Measurements from ENCODE around the gene KLF14. TPM values are rescaled to one million over a fixed set of nuclear protein-coding genes. Genes with fewer than 3 reads are reported as not detected.

KLF14 gene
- polyA plus RNA-seq, 2 of the 4 experiments (the other 2 are of a cell fraction), result 0.03 TPM; not detected in 1

- WGBS (ENCODE audit: missing lambda C conversion rate), result 0% methylated on average over 3 of the region's 3 CpGs
- no peak overlapping the region for H3K4me2 ChIP-seq
- H3K9me3 ChIP-seq, result peaks cover 3% of the 10 kb centered on the region; the same call in 1 of the 3 replicates
- no peak overlapping the region for H3K4me3 ChIP-seq
- ATAC-seq (no peak), DNase-seq (ENCODE audit: low read depth in 1 of 2, low spot score in 1 of 2) (no peak), FAIRE-seq (no peak)
- H3K27ac ChIP-seq, result no peak overlapping the region
- ChIA-PET CTCF (no interaction called here), POLR2A (no interaction called here)
- H3K4me1 ChIP-seq, result no peaks in the 10 kb centered on the region
- TF ChIP-seq CBX8 (IDR thresholded peaks at IDR 0.05) (peak; percentile 71; the same call in 1 of the 2 replicates), FOSL2 (IDR thresholded peaks at IDR 0.05) (no peak), FOSL2 (CRISPR knock-in tag; IDR thresholded peaks at IDR 0.05) (no peak), JUNB (IDR thresholded peaks at IDR 0.05) (no peak), RFX5 (IDR thresholded peaks at IDR 0.05) (no peak), HOXB13 (CRISPR knock-in tag; IDR thresholded peaks at IDR 0.05; ENCODE audit: low read depth) (no peak), MAX (IDR thresholded peaks at IDR 0.05) (no peak), CHD4 (IDR thresholded peaks at IDR 0.05; ENCODE audit: borderline replicate concordance) (no peak), CEBPB (IDR thresholded peaks at IDR 0.05) (no peak)
Observed at GRCh38 chr7:130741331-130741995, 7.5 kb upstream of the KLF14 start.

GRCh38 chr7:130740606-130741005 lies 6.6 kb upstream of the KLF14 start:
- POLR2A ChIA-PET, result no interaction called here
- FAIRE-seq, result no peak
- Histone ChIP-seq H3K4me1 (no peaks in the 10 kb centered on the region), H3K4me2 (no peak overlapping the region), H3K27ac (no peak overlapping the region), H3K9me3 (peaks cover 3% of the 10 kb centered on the region; the same call in 1 of the 3 replicates), H3K4me3 (no peak overlapping the region)
- TF ChIP-seq CEBPB (IDR thresholded peaks at IDR 0.05) (no peak), RARB (CRISPR knock-in tag; IDR thresholded peaks at IDR 0.05) (no peak), GATA3 (IDR thresholded peaks at IDR 0.05; ENCODE audit: borderline replicate concordance) (no peak), CBX8 (IDR thresholded peaks at IDR 0.05) (no peak), SREBF2 (IDR thresholded peaks at IDR 0.05) (no peak), HDAC2 (IDR thresholded peaks at IDR 0.05) (no peak), RNF2 (IDR thresholded peaks at IDR 0.05; ENCODE audit: borderline replicate concordance, low read depth) (no peak), ZC3H11A (IDR thresholded peaks at IDR 0.05) (no peak), POLR2A (IDR thresholded peaks at IDR 0.05; ENCODE audit: low read length) (no peak), ZSCAN20 (CRISPR knock-in tag; IDR thresholded peaks at IDR 0.05) (no peak), FOSL2 (IDR thresholded peaks at IDR 0.05) (no peak), FOSL2 (CRISPR knock-in tag; IDR thresholded peaks at IDR 0.05) (no peak), EHF (CRISPR knock-in tag; IDR thresholded peaks at IDR 0.05) (no peak), EP300 (IDR thresholded peaks at IDR 0.05) (no peak), HOXB5 (CRISPR knock-in tag; IDR thresholded peaks at IDR 0.05) (no peak), NR3C1 (IDR thresholded peaks at IDR 0.05) (no peak), RAD21 (conservative IDR thresholded peaks at IDR 0.05 in 1 of 2, IDR thresholded peaks at IDR 0.05 in 1 of 2) (no peak), EHMT2 (IDR thresholded peaks at IDR 0.05; ENCODE audit: low read depth) (no peak), TFCP2L1 (CRISPR knock-in tag; IDR thresholded peaks at IDR 0.05) (no peak)
- WGBS (ENCODE audit: missing lambda C conversion rate), result 34% methylated on average over 4 of the region's 4 CpGs
- ATAC-seq, result no peak
- no peak for DNase-seq (ENCODE audit: low read depth in 1 of 2, low spot score in 1 of 2)
- CTCF ChIA-PET, result no interaction called here

- Histone ChIP-seq H3K4me3 (no peak overlapping the region), H3K9me3 (no peaks in the 10 kb centered on the region; the same call in 2 of the 3 replicates), H3K4me1 (no peaks in the 10 kb centered on the region), H3K4me2 (no peak overlapping the region), H3K27ac (no peak overlapping the region)
- FAIRE-seq (no peak), DNase-seq (ENCODE audit: low read depth in 1 of 2, low spot score in 1 of 2) (no peak), ATAC-seq (no peak)
- no peak for TF ChIP-seq EP300 (IDR thresholded peaks at IDR 0.05)
- no peak for TF ChIP-seq PHF8 (IDR thresholded peaks at IDR 0.05; ENCODE audit: borderline replicate concordance, low read depth)
- TF ChIP-seq ATOH8 (CRISPR knock-in tag; IDR thresholded peaks at IDR 0.05; ENCODE audit: low read depth), result no peak
- TF ChIP-seq ZC3H11A (IDR thresholded peaks at IDR 0.05), result no peak
- no peak for TF ChIP-seq MAX (IDR thresholded peaks at IDR 0.05)
- no peak for TF ChIP-seq SMC3 (IDR thresholded peaks at IDR 0.05)
- TF ChIP-seq TP53 (CRISPR knock-in tag; IDR thresholded peaks at IDR 0.05), result no peak
- TF ChIP-seq MAFK (IDR thresholded peaks at IDR 0.05; ENCODE audit: partially characterized antibody), result no peak
- TF ChIP-seq EHMT2 (IDR thresholded peaks at IDR 0.05; ENCODE audit: low read depth), result no peak
- TF ChIP-seq KDM1A (IDR thresholded peaks at IDR 0.05; ENCODE audit: low read depth), result no peak
- TF ChIP-seq HOXB13 (CRISPR knock-in tag; IDR thresholded peaks at IDR 0.05; ENCODE audit: low read depth), result no peak
- no peak for TF ChIP-seq NR3C1 (IDR thresholded peaks at IDR 0.05)
- ChIA-PET CTCF (no interaction called here), POLR2A (no interaction called here)
- 31% methylated on average over 5 of the region's 5 CpGs for WGBS (ENCODE audit: missing lambda C conversion rate)
Observed at GRCh38 chr7:130736298-130736900, 2.4 kb upstream of the KLF14 start.

Measured in A549 (cell line).